HG03139 (cell line): ENCODE measurements around the gene MGAT1.
"Not testable (repeated sequence)": the region's sequence is repeated elsewhere in the genome, so short reads cannot be mapped to it uniquely, and the experiment has no call there.

ENCODE experiments used
- ATAC-seq: cut with Tn5 transposase; IDR thresholded peaks from one replicate; pipeline ENCODE4 v1.9.1; 2021; ENCODE audit not compliant: unreplicated experiment

The MGAT1 gene

DNA sequence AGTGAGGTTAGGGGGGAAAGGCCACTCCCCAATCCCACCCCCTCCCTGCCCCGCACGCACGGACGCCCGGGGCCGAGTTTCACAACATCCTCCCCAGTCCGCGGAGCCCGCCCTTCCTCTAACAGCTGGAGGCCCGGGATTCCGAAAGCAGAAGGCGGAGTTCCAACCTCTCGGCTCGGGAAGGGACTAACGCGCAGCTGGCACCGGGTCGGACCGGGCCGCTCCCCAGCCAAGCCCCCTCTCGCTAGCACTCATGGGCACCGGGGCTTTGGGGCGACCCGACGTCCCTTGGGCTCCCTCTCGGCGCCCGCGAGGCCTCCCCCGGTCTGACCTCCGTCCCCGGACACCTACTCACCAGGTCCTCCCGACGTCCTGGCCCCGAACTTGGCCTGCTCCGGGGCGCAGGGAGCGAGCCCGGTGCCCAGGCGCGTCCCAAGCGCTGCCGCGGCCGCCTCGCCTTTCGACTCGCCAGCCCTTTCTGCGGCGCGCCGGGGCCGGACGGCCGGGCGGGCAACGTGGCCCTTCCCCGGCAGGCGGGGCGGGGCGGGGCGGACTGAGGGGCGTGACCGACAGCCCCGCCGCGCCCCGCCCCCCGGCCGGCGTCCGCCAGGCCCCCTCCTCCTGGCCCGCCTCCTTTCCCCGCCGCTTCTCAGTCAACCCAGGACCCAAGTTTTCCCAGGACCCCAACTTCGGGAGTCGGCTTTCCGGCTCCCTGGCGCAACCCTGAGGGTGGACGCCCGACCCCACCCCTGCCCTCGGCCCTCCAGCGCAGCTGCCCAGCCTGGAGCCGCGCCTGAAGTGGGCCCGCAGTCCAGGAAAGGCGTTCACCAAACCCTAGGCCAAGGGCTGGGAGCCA, at the start of gene MGAT1:
MGAT1 (minus strand) TSS at position 482 of the 856 bp plus-strand sequence. CDS start 9,835 bp downstream, outside the sequence.
- ATAC-seq, result peak; percentile 42

- ATAC-seq, result no peak
Measured at GRCh38 chr5:180850434-180851078, 48.0 kb upstream of the MGAT1 start.

DNA sequence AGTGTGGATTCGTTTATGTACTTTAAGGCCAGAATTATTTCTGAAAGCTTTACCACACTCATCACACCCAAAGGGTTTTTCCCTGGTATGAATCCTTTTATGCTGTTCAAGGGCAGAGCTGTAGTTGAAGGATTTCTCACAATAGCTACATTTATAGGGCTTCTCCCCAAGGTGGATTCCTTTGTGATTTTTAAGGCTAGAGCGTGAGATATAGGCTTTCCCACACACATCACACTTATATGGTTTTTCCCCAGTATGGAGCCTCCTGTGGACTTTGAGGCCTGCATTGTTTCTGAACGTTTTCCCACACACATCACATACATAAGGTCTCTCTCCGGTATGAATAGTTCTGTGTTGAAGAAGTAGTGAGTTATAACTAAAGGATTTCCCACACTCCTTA, 47.2 kb upstream of the MGAT1 start:
- no peak for ATAC-seq

DNA sequence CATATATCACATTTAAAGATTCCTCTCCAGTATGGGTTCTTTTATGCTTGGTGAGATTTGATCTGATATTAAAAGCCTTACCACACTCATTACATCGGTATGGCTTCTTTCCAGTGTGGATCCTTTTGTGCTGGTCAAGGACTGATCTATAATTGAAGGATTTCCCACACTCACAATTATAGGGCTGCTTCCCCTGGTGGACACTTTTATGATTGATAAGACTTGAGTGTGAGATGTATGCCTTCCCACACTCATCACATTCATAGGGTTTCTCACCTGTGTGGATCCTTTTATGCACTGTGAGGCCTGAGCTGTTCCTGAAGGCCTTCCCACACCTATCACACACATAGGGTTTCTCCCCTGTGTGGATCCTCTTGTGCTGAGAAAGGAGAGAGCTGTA, 46.3 kb upstream of the MGAT1 start:
- no peak for ATAC-seq

GRCh38 chr5:180848265-180848664, 45.7 kb upstream of the MGAT1 start:
- ATAC-seq, result no peak

DNA sequence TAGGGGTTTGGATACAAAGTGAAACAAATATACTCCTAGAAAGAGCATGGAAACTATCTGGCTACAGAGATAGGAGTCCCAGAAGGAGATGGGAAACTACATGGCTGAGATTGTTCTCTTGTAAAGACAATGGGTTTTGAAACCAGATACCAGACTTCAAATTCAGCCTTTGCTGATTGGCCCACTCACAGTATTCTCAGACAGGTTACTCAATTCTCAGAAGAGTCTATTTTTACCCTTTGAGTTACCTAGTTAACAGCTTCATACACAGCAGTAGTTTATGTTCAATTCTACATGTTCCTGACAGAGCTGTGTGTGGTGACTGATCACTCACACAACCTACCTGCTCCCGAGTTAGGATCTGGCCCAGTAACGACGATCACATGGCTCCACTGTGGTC, 44.4 kb upstream of the MGAT1 start:
- no peak for ATAC-seq

- no peak for ATAC-seq
Measured at GRCh38 chr5:180844858-180845257, 42.3 kb upstream of the MGAT1 start.

DNA sequence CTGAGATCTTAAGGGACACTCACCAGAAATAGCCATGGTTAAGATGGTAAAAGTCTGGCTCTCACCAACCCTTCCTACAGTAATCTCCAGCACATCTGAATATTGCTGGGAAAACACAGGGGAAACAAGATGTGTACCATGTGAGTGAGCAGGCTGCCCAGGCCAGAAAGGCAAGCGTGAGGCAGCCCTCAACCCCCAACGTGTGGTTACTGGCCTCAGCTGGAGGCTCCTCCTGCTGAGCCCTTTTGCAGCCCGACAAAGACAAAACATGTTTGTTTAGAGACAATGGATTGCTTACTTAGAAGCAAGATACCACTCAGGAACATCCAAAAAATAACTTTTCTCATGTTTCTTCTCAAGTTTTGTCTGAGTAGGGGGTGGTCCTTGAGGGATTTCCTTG, 41.8 kb upstream of the MGAT1 start:
- ATAC-seq, result no peak

- ATAC-seq, result no peak
Measured at GRCh38 chr5:180839935-180840334, 37.3 kb upstream of the MGAT1 start.

GRCh38 chr5:180839227-180839626, 36.6 kb upstream of the MGAT1 start:
- no peak for ATAC-seq

GRCh38 chr5:180837478-180837877, 34.9 kb upstream of the MGAT1 start:
- no peak for ATAC-seq

DNA sequence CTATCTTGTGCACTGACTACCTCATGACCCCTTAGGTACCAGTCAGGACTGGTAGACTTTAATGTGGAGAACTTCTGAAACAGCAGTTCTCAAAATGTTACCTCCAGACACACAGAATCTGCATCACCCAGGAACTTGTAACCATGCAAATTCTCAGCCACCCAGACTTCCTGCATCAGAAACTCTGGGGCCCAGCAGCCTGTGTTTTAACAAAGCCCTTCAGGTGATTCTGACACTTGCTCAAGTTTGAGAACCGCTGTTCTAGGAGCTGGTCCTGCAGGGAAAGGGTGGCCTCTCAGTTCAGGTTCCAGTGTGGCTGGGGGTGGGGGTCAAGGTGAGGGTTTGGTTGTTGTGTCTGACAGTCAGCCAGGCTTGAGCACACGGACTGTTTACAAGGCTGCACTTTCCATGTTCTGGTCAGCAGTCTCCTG, 30.0 kb upstream of the MGAT1 start:
- peak; percentile 43 for ATAC-seq

DNA sequence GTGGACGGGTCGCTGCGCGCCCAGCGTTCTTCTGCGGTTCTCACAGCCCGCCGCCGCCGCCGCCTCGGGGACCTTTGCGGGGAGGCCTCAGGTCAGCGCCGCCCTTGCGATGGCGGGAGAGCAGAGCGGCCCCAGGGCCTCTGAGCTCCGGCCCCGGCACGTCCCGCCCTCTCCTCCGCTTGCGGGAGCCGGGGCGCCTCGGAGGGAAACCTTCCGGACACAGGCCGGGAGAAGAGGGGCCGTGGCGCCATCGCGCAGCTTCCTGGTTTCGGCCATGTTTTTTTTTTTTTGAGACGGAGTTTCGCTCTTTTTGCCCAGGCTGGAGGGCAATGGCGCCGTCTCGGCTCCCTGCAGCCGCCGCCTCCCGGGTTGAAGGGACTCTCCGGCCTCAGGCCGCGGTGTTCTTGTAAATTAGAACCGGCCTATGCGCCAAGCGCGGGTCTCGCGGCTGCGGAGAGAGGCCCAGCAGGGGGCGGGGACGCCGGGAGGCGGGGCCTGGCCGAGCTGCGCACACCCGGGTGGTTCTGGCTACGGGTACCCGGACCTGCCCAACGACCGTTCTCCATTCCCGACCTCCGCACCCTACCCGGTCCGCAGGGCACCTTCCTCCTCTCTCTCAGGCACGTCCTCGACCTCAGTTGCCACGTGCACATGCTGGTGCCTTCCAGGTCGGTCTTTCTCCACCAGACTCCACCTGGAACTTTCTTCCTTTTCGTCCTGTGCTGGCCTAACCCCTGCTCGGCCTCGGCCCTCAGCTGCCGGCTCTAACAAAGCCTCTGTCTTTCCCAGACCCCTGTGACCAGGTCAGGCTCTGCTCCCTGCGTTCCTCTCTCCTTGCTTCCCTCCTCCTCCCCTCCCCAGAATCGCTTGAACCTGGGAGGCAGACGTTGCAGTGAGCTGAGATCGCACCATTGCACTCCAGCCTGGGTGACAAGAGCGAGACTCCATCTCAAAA, 28.8 kb upstream of the MGAT1 start:
- ATAC-seq, result peak; percentile 68

DNA sequence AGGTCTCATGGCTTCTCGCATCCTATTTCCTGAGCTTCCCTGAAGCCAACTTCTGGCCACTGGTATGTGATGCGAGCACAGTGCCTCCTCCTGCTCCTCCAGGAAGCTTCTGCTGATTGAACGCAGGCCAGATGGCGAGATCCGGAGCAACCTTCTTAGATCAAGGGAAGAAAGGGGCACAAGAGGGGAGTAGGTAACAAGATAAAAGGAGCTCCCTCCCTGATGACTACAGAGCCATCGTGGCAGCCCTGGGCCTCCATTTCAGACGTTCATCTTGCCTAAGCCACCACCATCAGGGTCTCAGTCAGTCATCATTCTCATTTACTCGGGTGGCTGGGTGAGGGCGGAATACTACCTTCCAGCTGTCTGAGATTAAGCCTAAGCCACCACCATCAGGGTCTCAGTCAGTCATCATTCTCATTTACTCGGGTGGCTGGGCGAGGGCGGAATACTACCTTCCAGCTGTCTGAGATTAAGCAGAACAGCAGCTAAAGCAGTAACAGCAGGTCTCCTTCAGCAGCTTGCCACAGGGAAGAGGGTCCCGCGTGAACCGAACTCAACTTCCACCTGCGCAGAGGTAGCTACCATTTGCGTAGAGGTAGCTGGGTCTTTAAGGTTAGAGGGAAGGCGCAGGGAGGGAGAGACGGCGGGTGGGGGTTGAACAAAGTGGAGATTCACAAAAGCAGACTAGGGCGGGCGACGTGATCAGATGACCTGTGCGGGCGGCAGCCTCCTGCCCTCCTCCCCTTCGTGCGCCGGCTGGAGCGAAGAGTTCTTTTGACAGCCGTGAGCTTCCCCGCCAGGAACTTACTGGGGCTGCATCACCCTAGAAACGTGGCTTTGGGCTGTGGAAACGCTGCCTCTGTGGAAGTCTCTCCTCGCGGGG, 27.9 kb upstream of the MGAT1 start:
- ATAC-seq, result peak; percentile 26

- no peak for ATAC-seq
Measured at GRCh38 chr5:180829726-180830125, 27.1 kb upstream of the MGAT1 start.

DNA sequence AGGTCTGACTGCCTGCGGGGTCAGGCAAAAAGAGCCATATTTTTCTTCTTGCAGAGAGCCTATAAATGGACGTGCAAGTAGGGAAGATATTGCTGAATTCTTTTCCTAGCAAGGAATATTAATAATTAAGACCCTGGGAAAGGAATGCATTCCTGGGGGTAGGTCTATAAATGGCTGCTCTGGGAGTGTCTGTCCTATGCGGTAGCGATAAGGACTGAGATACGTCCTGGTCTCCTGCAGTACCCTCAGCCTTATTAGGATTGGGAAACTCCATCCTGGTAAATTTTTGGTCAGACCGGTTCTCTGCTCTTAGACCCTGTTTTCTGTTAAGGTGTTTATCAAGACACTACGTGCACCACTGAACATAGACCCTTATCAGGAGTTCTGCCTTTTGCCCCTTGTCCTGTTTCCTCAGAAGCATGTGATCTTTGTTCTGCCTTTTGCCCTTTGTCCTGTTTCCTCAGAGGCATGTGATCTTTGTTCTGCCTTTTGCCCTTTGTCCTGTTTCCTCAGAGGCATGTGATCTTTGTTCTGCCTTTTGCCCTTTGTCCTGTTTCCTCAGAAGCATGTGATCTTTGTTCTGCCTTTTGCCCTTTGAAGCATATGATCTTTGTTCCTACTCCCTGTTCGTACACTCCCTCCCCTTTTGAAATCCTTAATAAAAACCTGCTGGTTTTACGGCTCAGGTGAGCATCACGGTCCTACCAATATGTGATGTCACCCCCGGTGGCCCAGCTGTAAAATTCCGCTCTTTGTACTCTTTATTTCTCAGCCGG, 26.3 kb upstream of the MGAT1 start:
- ATAC-seq, result not testable (repeated sequence)

DNA sequence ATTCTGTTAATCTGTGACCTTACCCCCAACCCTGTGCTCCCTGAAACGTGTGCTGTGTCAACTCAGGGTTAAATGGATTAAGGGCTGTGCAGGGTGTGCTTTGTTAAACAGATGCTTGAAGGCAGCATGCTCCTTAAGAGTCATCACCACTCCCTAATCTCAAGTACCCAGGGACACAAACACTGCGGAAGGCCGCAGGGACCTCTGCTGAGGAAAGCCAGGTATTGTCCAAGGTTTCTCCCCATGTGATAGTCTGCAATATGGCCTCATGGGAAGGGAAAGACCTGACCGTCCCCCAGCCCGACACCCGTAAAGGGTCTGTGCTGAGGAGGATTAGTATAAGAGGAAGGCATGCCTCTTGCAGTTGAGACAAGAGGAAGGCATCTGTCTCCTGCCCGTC, 24.8 kb upstream of the MGAT1 start:
- ATAC-seq, result not testable (repeated sequence)

- no peak for ATAC-seq
Measured at GRCh38 chr5:180825768-180826525, 23.3 kb upstream of the MGAT1 start.
